PC-9 (cell line): ENCODE measurements around the gene JAG2.

ENCODE experiments used
- CTCF ChIP-seq: fragments of 200-600 bp; sonication (generic); conservative IDR thresholded peaks from 2 replicates; pipeline ENCODE4 v1.6.1; 2017; ENCODE audit warnings: mixed run types, antibody characterized with exemption, mild to moderate bottlenecking, moderate library complexity
- EZH2 ChIP-seq: fragments of 200-600 bp; sonication (generic); IDR thresholded peaks from 2 replicates; pipeline ENCODE4 v1.8.0; 2017; ENCODE audit warnings: antibody characterized with exemption, low read depth

DNA sequence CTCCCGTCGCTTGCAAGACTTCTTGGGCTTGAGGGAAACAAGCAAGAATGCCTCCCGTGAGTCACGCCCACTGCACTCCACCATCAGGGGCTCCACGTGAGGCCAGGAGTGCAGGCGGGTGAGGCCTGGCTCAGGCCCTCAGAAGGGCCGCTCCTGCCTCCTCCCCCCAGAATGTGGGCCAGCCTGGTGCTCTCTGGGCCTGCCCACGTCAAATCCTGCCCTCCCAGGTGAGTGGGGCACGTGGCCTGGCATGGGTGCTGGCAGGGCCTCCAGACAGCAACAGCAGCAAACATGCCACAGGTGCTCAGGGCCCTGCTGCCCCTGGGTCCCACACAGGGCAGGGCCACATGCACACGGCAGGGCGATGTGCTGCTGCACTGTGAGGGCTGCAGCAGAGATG is 49.2 kb upstream of the JAG2 start:
- TF ChIP-seq CTCF, result no peak
- TF ChIP-seq EZH2, result no peak
